Sigmoid colon (tissue), 7 donors: ENCODE measurements around the gene STK24. TPM values are rescaled to one million over a fixed set of nuclear protein-coding genes. Genes with fewer than 3 reads are reported as not detected.
A peak's percentile ranks its signal among the peaks of the same experiment; 100 is the strongest.

Experiments
- DNase-seq: peaks from one replicate; pipeline ENCODE4 v3.0.0-alpha.2; 2019
- H3K27ac ChIP-seq, 4 donors: fragments of 200-600 bp; sonication (generic); one replicate each; pipeline ENCODE4 v1.5.1; 2016 to 2019; ENCODE audit warnings: mild to moderate bottlenecking in 1 of 4
- H3K27me3 ChIP-seq, 3 donors: fragments of 200-600 bp; sonication (generic); one replicate each; pipeline ENCODE4 v1.5.1; 2019; ENCODE audit warnings: mild to moderate bottlenecking in 1 of 3
- H3K36me3 ChIP-seq, 4 donors: fragments of 200-600 bp; sonication (generic); one replicate each; pipeline ENCODE4 v1.5.1; 2016 to 2019
- H3K4me1 ChIP-seq, 4 donors: fragments of 200-600 bp; sonication (generic); one replicate each; pipeline ENCODE4 v1.5.1; 2017 to 2019
- H3K4me3 ChIP-seq, 4 donors: fragments of 200-600 bp; sonication (generic); one replicate each; pipeline ENCODE4 v1.5.1; 2017 to 2019; ENCODE audit warnings: mild to moderate bottlenecking in 2 of 4, moderate library complexity in 1 of 4
- H3K9me3 ChIP-seq, 4 donors: fragments of 200-600 bp in 3 of 4; sonication (generic) in 3 of 4; one replicate each; pipeline versions ENCODE4 v1.5.1 to v1.6.1; 2013 to 2019
- EP300 ChIP-seq, 4 donors: sonication (generic); formaldehyde crosslinking; IDR thresholded peaks; one replicate each; pipeline ENCODE4 v1.6.1; 2017; ENCODE audit warnings: antibody characterized with exemption in 4 of 4
- POLR2A ChIP-seq, 2 donors: fragments of 450-650 bp; IDR thresholded peaks; one replicate each; pipeline ENCODE4 v1.6.1; 2016; ENCODE audit warnings: antibody characterized with exemption in 2 of 2, mild to moderate bottlenecking in 2 of 2, moderate library complexity in 2 of 2
- POLR2AphosphoS5 ChIP-seq, 4 donors: sonication (generic); formaldehyde crosslinking; IDR thresholded peaks; one replicate each; pipeline ENCODE4 v1.6.1; 2017; ENCODE audit warnings: antibody characterized with exemption in 4 of 4
- WGBS, 2 donors: extraction: QIAGEN DNeasy Blood & Tissue Kit; methylation state at CpG; one replicate each; pipeline ENCODE4 v1.1.7; 2013; 5-methylcytosine and 5-hydroxymethylcytosine counted together
- intact Hi-C: fragments of 100-400 bp; cut with DNase I; formaldehyde crosslinking; loops from one replicate; pipeline ENCODE4 v1.15.1; 2023
- polyA plus RNA-seq, 3 donors: library from polyadenylated mRNA; stranded (reverse); fragments of 200-250 nt; gene quantifications; one replicate each; pipeline ENCODE4 v1.2.3, GENCODE V29; 2013
- total RNA-seq, 4 donors: library from RNA; depleted of rRNA; stranded (reverse); fragments of >200 nt; gene quantifications; one replicate each; pipeline ENCODE4 v1.1.0, GENCODE V29; 2016
- TF ChIP-seq, protein P1 (sequence below), 4 experiments: fragments of 450-650 bp in 3 of 4; fragments of 200-600 bp in 1 of 4; IDR thresholded peaks; one replicate each; pipeline ENCODE4 v1.5.1; 2016 to 2019; ENCODE audit warnings: antibody characterized with exemption in 4 of 4, mild to moderate bottlenecking in 3 of 4, moderate library complexity in 2 of 4
- donor health status: healthy with polysubstance abuse.
- donor health status: Bipolar disorder and iron deficiency.
- donor health status: healthy.

STK24 gene
- total and polyA plus RNA-seq, 7 donors: 59.7 to 200 (median 78.9) TPM

DNA sequence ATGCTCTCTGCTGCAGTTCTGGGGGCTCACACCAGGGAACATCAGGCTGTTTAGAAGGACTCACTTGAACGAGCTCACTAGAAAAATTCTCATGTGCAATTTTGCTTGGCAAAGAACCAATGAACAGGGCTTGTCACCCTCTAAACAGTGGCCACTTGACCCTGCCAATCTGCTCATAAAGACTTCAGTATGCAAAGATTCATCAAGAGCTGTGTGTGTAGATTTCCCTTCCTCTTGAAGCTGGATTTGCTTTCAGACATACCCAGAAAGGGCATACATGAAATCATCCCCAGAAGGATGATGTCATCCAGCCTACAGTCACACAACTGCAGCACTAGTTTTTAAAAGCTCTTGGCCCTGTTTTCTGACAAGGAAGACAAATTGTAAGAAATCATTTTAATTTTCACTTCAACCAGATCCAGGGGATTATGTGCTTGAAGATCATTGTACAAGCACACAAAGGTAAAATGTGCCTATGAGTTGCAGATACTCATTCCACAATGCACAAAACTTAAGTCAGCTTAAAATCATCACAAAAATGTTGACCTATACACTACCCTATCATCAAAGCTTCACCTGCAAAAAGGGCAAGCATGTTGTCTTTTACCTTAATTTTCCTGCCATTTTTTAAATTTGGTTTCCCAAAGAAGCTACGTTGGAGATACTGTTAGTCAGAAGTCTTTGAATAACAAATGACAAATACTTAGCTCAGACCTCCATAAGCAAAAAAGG is 5.2 kb upstream of the STK24 start:
- 61% methylated on average over 2 of the region's 2 CpGs for WGBS, 2 donors
- peak overlapping the region in 3 of 4 donors; percentile 12 to 76 (median 55) for H3K27ac ChIP-seq
- TF ChIP-seq POLR2A (IDR thresholded peaks at IDR 0.05) (no peak), POLR2AphosphoS5 (IDR thresholded peaks at IDR 0.05) (peak in 2 of 4 donors; percentile 6 to 55)
- TF ChIP-seq, protein P1, sequence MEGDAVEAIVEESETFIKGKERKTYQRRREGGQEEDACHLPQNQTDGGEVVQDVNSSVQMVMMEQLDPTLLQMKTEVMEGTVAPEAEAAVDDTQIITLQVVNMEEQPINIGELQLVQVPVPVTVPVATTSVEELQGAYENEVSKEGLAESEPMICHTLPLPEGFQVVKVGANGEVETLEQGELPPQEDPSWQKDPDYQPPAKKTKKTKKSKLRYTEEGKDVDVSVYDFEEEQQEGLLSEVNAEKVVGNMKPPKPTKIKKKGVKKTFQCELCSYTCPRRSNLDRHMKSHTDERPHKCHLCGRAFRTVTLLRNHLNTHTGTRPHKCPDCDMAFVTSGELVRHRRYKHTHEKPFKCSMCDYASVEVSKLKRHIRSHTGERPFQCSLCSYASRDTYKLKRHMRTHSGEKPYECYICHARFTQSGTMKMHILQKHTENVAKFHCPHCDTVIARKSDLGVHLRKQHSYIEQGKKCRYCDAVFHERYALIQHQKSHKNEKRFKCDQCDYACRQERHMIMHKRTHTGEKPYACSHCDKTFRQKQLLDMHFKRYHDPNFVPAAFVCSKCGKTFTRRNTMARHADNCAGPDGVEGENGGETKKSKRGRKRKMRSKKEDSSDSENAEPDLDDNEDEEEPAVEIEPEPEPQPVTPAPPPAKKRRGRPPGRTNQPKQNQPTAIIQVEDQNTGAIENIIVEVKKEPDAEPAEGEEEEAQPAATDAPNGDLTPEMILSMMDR (IDR thresholded peaks at IDR 0.05): no peak

DNA sequence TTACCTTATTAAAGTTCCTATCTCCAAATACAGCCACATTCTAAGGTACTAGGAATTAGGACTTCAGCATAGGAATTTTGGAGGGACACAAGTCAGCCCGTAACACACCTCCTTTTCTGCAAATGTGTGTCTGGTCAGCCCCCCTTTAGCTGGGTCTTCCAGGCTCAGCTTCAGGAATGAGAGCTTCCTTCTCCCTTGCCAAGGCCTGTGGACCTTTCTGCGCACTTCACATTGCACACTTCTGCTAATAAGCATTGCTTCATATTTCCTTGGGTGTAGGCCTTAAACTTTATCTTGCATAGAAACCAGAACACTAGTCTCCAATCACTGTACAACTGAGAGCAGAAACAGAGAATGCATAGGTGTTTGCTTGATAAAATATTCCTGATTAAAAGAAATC is 4.5 kb upstream of the STK24 start:
- H3K36me3 ChIP-seq: no peaks in the 10 kb centered on the region
- peaks cover 0 to 28% (median 25%) of the 10 kb centered on the region in 4 donors for H3K4me1 ChIP-seq
- intact Hi-C loops: no loop called here
- H3K9me3 ChIP-seq: no peaks in the 10 kb centered on the region
- H3K4me3 ChIP-seq: no peak overlapping the region
- H3K27me3 ChIP-seq: no peaks in the 10 kb centered on the region
- DNase-seq: no peak
- WGBS, 2 donors: 93 to 97% methylated on average over 2 of the region's 2 CpGs
- H3K27ac ChIP-seq: peak overlapping the region in 3 of 4 donors; percentile 12 to 76 (median 55)
- TF ChIP-seq EP300 (IDR thresholded peaks at IDR 0.05) (no peak), POLR2AphosphoS5 (IDR thresholded peaks at IDR 0.05) (no peak), POLR2A (IDR thresholded peaks at IDR 0.05) (no peak)
- TF ChIP-seq, protein P1 (IDR thresholded peaks at IDR 0.05): no peak

More for the DNA sequence above, 5.2 kb upstream of the STK24 start:
- H3K4me3 ChIP-seq: no peak overlapping the region
- peaks cover 0 to 28% (median 25%) of the 10 kb centered on the region in 4 donors for H3K4me1 ChIP-seq
- H3K9me3 ChIP-seq: no peaks in the 10 kb centered on the region
- H3K36me3 ChIP-seq: no peaks in the 10 kb centered on the region
- intact Hi-C loops: no loop called here
- no peak for DNase-seq
- H3K27me3 ChIP-seq: no peaks in the 10 kb centered on the region

GRCh38 chr13:98580420-98580819 is 3.5 kb upstream of the STK24 start:
- Histone ChIP-seq H3K4me3 (no peak overlapping the region), H3K4me1 (peaks cover 0 to 31% (median 25%) of the 10 kb centered on the region in 4 donors), H3K36me3 (no peaks in the 10 kb centered on the region), H3K9me3 (no peaks in the 10 kb centered on the region), H3K27me3 (no peaks in the 10 kb centered on the region), H3K27ac (peak overlapping the region in 1 of 4 donors; percentile 76)
- DNase-seq: no peak
- 96 to 97% methylated on average over 2 of the region's 2 CpGs for WGBS, 2 donors
- intact Hi-C loops: no loop called here
- TF ChIP-seq POLR2AphosphoS5 (IDR thresholded peaks at IDR 0.05): no peak
- no peak for TF ChIP-seq EP300 (IDR thresholded peaks at IDR 0.05)
- TF ChIP-seq POLR2A (IDR thresholded peaks at IDR 0.05): no peak
- TF ChIP-seq, protein P1 (IDR thresholded peaks at IDR 0.05): no peak

DNA sequence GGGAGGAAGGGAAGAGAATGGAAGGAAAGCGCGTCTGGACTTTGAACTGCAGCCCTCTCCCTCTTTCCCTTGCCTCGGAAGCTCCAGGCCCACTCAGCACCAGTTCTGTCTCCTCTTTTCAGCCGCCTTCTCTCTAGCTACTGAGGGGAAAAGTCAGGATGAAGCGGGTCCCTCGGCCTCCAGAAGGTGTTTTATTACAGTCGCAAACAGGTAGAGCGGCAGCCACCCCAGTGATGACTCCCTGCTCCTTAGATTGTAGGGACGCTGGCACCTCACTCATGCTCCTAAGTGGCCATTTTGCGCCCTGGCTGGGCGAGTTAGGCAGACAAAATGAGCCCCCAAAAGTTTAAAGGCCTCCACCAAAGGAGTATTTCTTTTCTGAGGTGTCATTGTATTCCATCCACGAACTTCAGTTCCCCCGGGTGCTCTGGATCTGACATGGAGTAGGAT is 954 bp upstream of the STK24 start:
- intact Hi-C loops: loop anchor here (1.0 to 5.0 kb wide), 6 partner anchors 74 to 624 kb away; partner anchors contain the start of genes FARP1 and UBAC2
- TF ChIP-seq, protein P1 (IDR thresholded peaks at IDR 0.05): no peak
- TF ChIP-seq POLR2A (IDR thresholded peaks at IDR 0.05): no peak
- TF ChIP-seq EP300 (IDR thresholded peaks at IDR 0.05): no peak
- no peak for TF ChIP-seq POLR2AphosphoS5 (IDR thresholded peaks at IDR 0.05)
- Histone ChIP-seq H3K4me3 (peak overlapping the region; percentile 30 to 99 (median 73)), H3K36me3 (no peaks in the 10 kb centered on the region), H3K27me3 (no peaks in the 10 kb centered on the region), H3K27ac (peak overlapping the region; percentile 96 to 100 (median 97)), H3K9me3 (no peaks in the 10 kb centered on the region), H3K4me1 (peaks cover 0 to 46% (median 42%) of the 10 kb centered on the region in 4 donors)
- 22 to 63% methylated on average over 13 of the region's 13 CpGs for WGBS, 2 donors
- DNase-seq: no peak
